ENCODE measurements around the gene ANKRD11.

ANKRD11 gene

GRCh38 chr16:89275837-89276720, 214.3 kb downstream of the ANKRD11 start:
- DNase-seq = no peak
- Histone ChIP-seq H3K36me3 (no peaks in the 10 kb centered on the region), H3K27me3 (ENCODE audit: insufficient read depth, low read depth, severe bottlenecking) (no peaks in the 10 kb centered on the region), H3K9me3 (ENCODE audit: severe bottlenecking) (no peaks in the 10 kb centered on the region), H3K27ac (no peak overlapping the region), H3K4me3 (ENCODE audit: low read depth, low read length) (no peak overlapping the region)
- no peak for TF ChIP-seq CTCF (IDR thresholded peaks at IDR 0.05; ENCODE audit: low read depth, low read length)

- Histone ChIP-seq H3K27ac (no peak overlapping the region), H3K9me3 (ENCODE audit: severe bottlenecking) (no peaks in the 10 kb centered on the region), H3K27me3 (ENCODE audit: insufficient read depth, low read depth, severe bottlenecking) (no peaks in the 10 kb centered on the region), H3K4me3 (ENCODE audit: low read depth, low read length) (no peak overlapping the region), H3K36me3 (no peaks in the 10 kb centered on the region)
- TF ChIP-seq CTCF (IDR thresholded peaks at IDR 0.05; ENCODE audit: low read depth, low read length) = no peak
- DNase-seq = no peak
Measured at GRCh38 chr16:89275284-89275584, 215.1 kb downstream of the ANKRD11 start.

GRCh38 chr16:89274561-89275283, 215.6 kb downstream of the ANKRD11 start:
- no peak overlapping the region for H3K4me3 ChIP-seq (ENCODE audit: low read depth, low read length)
- DNase-seq = no peak
- no peaks in the 10 kb centered on the region for H3K36me3 ChIP-seq
- no peak for TF ChIP-seq CTCF (IDR thresholded peaks at IDR 0.05; ENCODE audit: low read depth, low read length)
- no peak overlapping the region for H3K27ac ChIP-seq
- no peaks in the 10 kb centered on the region for H3K27me3 ChIP-seq (ENCODE audit: insufficient read depth, low read depth, severe bottlenecking)
- H3K9me3 ChIP-seq (ENCODE audit: severe bottlenecking) = no peaks in the 10 kb centered on the region

- H3K27ac ChIP-seq = no peak overlapping the region
- H3K9me3 ChIP-seq (ENCODE audit: severe bottlenecking) = no peaks in the 10 kb centered on the region
- no peaks in the 10 kb centered on the region for H3K27me3 ChIP-seq (ENCODE audit: insufficient read depth, low read depth, severe bottlenecking)
- H3K4me3 ChIP-seq (ENCODE audit: low read depth, low read length) = no peak overlapping the region
- no peak for DNase-seq
- H3K36me3 ChIP-seq = no peaks in the 10 kb centered on the region
- TF ChIP-seq CTCF (IDR thresholded peaks at IDR 0.05; ENCODE audit: low read depth, low read length) = no peak
Measured at GRCh38 chr16:89273741-89274472, 216.5 kb downstream of the ANKRD11 start.

GRCh38 chr16:89272631-89273030, 217.7 kb downstream of the ANKRD11 start:
- no peaks in the 10 kb centered on the region for H3K36me3 ChIP-seq
- H3K27ac ChIP-seq = no peak overlapping the region
- no peaks in the 10 kb centered on the region for H3K9me3 ChIP-seq (ENCODE audit: severe bottlenecking)
- no peak for TF ChIP-seq CTCF (IDR thresholded peaks at IDR 0.05; ENCODE audit: low read depth, low read length)
- no peak for DNase-seq
- no peaks in the 10 kb centered on the region for H3K27me3 ChIP-seq (ENCODE audit: insufficient read depth, low read depth, severe bottlenecking)
- no peak overlapping the region for H3K4me3 ChIP-seq (ENCODE audit: low read depth, low read length)
